Loucy (cell line): Measurements from ENCODE around the gene SNRNP25.

ENCODE experiments used
- EZH2phosphoT487 ChIP-seq: fragments of 200-600 bp; IDR thresholded peaks from 2 replicates; pipeline ENCODE4 v1.6.1; 2018; ENCODE audit warnings: antibody characterized with exemption, mild to moderate bottlenecking, moderate library complexity, borderline replicate concordance
- TF ChIP-seq, protein P1 (sequence below): fragments of 200-600 bp; sonication (generic); conservative IDR thresholded peaks from 2 replicates; pipeline ENCODE4 v1.5.1; 2014; ENCODE audit warnings: mild to moderate bottlenecking, antibody characterized with exemption, low read length

DNA sequence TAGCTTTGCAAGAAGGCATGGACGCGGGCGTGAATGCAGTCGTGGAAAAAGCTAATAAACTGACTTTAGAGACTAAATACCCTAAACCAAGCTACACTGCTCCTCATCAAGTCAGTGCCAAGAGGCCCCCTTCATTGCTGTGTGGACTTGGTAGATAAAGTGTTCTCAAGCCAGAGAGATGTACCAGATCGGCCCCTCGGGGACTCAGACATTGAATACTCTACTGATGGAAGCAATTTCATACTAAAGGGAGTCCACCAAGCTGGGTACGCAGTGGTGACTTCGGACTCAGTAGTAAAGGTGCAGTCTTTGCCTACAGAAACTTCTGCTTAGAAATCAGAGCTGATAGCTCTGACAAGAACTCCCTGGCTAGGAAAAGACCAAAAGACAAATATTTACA lies 9.0 kb upstream of the SNRNP25 start:
- TF ChIP-seq, protein P1, sequence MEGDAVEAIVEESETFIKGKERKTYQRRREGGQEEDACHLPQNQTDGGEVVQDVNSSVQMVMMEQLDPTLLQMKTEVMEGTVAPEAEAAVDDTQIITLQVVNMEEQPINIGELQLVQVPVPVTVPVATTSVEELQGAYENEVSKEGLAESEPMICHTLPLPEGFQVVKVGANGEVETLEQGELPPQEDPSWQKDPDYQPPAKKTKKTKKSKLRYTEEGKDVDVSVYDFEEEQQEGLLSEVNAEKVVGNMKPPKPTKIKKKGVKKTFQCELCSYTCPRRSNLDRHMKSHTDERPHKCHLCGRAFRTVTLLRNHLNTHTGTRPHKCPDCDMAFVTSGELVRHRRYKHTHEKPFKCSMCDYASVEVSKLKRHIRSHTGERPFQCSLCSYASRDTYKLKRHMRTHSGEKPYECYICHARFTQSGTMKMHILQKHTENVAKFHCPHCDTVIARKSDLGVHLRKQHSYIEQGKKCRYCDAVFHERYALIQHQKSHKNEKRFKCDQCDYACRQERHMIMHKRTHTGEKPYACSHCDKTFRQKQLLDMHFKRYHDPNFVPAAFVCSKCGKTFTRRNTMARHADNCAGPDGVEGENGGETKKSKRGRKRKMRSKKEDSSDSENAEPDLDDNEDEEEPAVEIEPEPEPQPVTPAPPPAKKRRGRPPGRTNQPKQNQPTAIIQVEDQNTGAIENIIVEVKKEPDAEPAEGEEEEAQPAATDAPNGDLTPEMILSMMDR = no peak
- no peak for TF ChIP-seq EZH2phosphoT487
